HG02938 (cell line): ENCODE measurements around the gene TC2N.
"Not testable (repeated sequence)": the region's sequence is repeated elsewhere in the genome, so short reads cannot be mapped to it uniquely, and the experiment has no call there.

Experiments
- ATAC-seq: cut with Tn5 transposase; IDR thresholded peaks from one replicate; pipeline ENCODE4 v1.9.1; 2021; ENCODE audit warnings: mild to moderate bottlenecking, moderate library complexity; ENCODE audit not compliant: unreplicated experiment

TC2N gene

GRCh38 chr14:91755570-91756295, 111.6 kb downstream of the TC2N start:
- ATAC-seq: no peak

DNA sequence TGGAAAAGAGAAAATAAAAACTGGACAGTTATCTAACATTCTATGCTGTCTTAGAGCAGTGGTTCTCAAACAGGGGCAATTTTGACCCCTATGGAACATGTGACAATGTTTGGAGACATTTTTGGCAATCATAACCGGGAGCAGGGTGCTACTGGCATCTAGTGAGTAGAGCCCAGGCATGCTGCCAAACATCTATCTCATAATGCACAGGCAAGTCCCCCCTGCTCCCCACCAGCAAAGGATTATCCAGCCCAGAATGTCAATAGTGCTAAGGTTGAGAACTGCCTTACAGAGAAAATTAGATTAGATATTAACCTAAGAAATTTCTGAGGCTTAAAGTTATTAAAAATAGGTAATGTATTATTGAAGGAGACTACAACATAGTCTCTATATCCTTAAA, 112.5 kb downstream of the TC2N start:
- ATAC-seq: no peak

GRCh38 chr14:91754185-91754584, 113.2 kb downstream of the TC2N start:
- no peak for ATAC-seq

DNA sequence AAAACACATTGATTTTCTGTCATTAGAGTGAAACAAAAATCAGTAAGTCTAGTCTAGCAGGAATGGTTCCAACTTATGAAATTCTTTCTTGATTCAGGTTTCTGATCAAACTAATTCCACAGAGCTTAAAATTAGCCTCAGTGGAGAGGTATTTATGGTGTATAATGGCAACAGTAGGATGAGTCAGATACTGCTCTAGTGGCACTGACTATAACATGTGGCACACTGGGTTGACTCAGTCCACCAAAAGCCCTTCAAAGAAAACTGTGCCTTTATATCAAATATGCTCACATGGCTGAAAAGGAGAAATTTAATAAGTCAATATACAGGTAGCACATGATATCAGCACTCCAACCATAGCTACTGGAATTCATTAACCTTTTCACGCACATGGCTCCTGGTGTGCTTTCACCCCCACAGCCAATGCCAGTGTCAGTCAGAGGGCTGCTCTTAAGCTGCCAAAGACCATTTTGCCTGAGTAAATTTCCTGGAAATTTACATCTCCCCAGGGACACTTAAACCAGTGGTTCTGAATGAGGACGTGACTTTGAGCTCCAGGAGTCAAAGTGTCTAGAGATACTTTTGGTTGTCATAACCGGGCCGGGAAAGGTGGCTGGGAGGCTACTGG, 113.7 kb downstream of the TC2N start:
- ATAC-seq: no peak

DNA sequence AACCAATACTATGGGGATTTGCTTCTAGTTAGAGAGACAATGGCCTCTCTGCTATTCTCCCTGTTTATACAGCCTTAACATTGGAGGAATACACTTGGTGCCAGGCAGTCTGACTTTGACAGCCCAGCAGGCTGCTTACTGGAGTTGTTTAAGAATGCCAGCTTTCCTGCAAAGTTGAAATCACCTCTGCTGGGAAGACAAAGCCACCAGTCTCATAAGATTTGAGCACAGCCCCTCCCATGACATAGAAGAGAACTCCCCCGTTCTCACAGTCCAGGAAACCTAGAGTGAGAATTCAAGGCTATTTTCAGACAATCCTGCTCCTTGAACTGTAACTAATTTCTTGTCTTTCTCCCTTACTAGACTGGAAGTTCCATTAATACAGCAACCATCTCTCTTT, 114.4 kb downstream of the TC2N start:
- ATAC-seq: no peak

GRCh38 chr14:91751719-91752118, 115.6 kb downstream of the TC2N start:
- ATAC-seq: no peak

DNA sequence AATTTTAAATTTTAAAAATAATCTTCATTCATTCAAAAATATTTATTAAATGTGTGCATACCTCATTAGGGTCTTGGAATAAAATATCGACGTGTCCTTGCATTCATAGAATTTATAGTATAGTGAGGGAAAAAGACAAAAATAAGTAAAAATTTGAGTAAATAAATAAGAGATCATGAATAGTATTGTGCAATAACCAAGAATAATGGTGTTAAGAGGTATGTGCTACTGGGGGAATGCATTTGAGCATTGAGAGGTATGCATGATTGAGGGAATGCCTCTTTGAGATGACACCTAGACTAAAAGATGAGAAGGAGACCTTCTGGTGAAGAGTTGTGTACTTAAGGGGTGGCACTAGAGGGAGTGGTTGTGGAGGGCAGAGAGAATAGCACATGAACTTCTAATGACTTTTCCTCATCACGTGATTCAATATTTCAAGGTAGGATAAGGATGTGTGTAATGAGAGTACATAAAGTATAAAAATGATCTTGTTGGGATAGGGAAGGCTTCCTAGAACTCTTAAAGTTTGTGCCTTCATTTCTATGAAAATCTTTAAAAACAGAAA, 116.6 kb downstream of the TC2N start:
- no peak for ATAC-seq

DNA sequence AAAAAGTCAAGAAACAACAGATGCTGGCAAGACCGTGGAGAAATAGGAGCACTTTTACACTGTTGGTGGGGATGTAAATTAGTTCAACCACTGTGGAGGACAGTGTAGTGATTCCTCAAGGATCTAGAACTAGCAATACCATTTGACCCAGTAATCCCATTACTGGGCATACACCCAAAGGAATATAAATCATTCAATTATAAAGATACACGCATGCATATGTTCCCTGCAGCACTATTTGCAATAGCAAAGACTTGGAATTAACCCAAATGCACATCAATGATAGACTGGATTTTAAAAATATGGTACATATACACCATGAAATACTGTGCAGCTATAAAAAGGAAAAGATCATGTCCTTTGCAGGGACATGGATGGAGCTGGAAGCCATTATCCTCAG, 117.5 kb downstream of the TC2N start:
- ATAC-seq: no peak

- no peak for ATAC-seq
These were observed 119.3 kb downstream of the TC2N start for GRCh38 chr14:91748049-91748448.

- ATAC-seq: no peak
These were observed 122.0 kb downstream of the TC2N start for GRCh38 chr14:91745344-91745743.

- ATAC-seq: no peak
These were observed 123.3 kb downstream of the TC2N start for GRCh38 chr14:91744068-91744480.

GRCh38 chr14:91743305-91743653, 124.1 kb downstream of the TC2N start:
- no peak for ATAC-seq

DNA sequence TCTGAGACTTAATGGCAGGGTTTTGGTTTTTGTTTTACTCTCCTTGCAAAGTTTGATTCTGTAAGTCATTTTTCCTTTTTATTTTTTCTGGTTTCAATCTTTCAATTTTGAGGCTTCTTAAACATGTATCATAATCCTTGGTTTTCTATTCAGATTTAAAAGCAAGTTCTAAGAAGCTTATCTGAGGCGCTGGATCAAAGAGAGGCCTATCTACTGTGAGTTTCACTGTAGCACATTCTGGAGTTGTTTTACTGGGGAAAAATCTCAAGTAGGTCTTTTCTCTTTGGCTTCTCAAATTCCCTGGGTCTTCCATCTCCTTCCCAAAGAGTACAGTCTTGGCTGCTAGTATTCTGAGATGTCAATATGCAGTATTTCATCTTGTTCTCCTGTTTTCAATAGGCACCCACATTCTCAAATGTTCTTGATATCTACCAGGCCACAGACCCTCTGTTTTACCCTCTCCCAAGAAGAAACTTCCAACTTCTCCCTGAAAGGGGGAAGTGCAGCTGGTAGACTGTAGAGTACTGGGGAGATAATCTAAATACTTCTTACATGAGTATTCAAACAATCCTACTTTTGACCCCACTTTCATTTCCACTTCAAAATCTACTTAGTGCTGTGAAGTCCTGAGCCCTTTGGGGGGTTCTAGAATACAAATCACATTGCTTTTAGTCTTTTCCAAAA, 124.6 kb downstream of the TC2N start:
- ATAC-seq: no peak

DNA sequence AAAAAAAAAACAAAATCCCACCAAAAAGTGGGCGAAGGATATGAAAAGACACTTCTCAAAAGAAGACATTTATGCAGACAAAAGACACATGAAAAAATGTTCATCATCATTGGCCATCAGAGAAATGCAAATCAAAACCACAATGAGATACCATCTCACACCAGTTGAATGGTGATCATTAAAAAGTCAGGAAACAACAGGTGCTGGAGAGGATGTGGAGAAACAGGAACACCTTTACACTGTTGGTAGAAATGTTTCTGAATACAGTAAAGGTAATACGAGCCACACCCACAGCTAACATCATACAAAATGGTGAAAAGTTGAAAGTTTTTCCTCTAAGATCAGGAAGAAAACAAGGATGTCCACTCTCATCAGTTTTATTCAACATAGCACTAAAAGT, 127.5 kb downstream of the TC2N start:
- not testable (repeated sequence) for ATAC-seq

- no peak for ATAC-seq
These were observed 129.7 kb downstream of the TC2N start for GRCh38 chr14:91737619-91738018.

DNA sequence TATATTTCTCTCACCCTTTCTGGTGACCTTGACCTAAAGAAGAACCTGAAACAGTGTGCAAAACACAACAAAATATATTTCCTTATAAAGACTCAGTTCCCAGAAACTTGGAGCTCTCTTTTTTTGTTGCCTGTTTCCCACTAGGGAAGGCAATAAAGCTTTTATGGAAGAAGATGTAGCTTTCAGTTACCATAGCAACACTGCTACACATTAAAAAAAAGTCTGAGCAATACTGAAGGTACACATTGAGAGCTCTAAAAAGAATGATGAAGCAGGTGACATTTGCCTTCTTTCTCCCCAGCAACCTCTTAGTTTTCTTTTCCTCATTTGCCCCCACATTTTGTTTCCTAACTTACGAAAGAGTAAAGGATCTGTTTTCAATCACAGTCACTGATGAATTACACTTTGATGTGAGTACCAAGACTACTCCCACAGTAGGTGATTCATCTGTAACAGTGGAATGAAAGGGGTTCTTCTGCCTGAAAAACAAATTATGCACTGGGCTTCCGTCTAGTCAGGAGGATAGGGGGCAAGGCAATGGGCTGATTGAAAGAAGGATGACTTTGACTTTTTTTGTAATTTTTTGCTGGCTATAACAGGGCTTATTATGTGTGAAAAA, 134.4 kb downstream of the TC2N start:
- ATAC-seq: no peak

DNA sequence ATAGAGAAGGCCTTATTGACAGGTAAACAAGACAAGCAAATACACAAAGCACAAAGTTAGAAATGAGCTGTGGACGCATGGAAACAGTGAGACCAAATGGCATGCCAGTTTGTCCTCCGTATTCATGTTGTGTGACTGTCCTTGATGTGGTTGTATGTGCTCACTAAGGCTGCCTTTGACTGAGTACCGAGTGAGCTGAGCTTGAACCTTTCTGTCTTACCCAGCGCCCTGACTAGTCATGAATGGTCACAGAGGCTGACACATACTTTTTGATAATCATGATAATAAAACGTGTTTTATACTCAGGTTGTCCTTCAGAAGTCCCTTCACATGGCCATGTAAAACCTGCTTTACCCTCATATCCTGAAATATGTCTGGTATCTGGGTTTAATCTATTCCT, 134.9 kb downstream of the TC2N start:
- ATAC-seq: no peak

DNA sequence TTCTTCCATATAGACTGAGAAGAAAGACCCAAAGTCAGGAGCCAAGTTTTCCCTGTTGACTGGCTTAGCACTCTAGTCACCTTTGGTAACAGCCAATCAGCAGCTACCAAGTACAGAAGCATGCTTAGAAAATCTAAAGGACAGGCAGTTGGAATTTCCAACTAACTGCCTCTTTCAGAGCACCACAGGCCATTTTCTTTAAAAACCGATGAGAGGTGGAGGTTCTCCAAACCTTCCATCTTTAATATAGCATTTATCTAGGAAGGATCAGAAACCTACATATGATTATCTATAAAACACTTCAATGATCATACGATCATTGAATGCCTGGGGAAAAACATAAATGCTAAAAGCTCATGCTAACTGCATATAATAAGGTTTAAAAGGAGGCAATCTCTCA, 135.3 kb downstream of the TC2N start, which contains the start of gene CATSPERB:
CATSPERB (minus strand) TSS at position 101 of the 400 bp plus-strand sequence. CDS start 2,607 bp downstream, outside the sequence.
- ATAC-seq: no peak

GRCh38 chr14:91731018-91731417, 136.3 kb downstream of the TC2N start:
- ATAC-seq: no peak

DNA sequence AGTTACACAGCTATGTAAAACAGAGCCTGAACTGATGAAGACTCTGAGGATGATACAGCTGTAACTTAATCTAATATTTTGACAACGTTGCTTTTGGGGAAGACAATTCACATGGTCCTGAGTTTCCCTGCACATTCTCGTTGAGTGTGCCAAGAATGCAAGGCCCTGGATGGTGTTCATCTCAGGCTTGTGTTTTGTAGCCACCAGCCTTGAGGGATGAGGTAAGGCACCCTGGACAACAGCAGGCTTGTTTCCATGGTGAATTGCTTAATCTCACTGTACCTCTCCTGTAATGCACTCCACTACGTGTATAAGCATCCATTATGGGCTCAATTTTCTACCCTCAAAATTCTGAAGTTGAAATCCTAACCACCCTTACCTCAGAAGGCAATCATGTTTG, 137.6 kb downstream of the TC2N start:
- no peak for ATAC-seq
